Kidney (tissue), 14 donors: ENCODE measurements around the gene TCEAL4. TPM values are rescaled to one million over a fixed set of nuclear protein-coding genes. Genes with fewer than 3 reads are reported as not detected.

ENCODE experiments used
- DNase-seq, 5 donors: peaks; one replicate each; pipeline ENCODE4 v3.0.0-alpha.2; 2013 to 2020
- FAIRE-seq: peaks from 2 replicates; lab custom pipeline; 2012; peaks lifted over from hg19 to GRCh38; lab: Jason Lieb, UNC
- H3K27ac ChIP-seq, 2 donors: one replicate each; pipeline ENCODE4 v1.7.0; 2013; ENCODE audit warnings: low read depth in 2 of 2, low read length in 2 of 2, inconsistent platforms in 1 of 2
- H3K27me3 ChIP-seq: one replicate; pipeline ENCODE4 v1.7.1; 2013; ENCODE audit warnings: low read length, inconsistent platforms; ENCODE audit not compliant: control insufficient read depth, insufficient read depth
- H3K36me3 ChIP-seq, 3 donors: one replicate each; pipeline versions ENCODE4 v1.7.0 to v1.7.1; 2013; ENCODE audit warnings: low read length in 3 of 3, control low read depth in 1 of 3, inconsistent platforms in 1 of 3; ENCODE audit not compliant: insufficient read depth in 3 of 3, control insufficient read depth in 2 of 3
- H3K4me1 ChIP-seq, 3 donors: one replicate each; pipeline versions ENCODE4 v1.7.0 to v1.7.1; 2013; ENCODE audit warnings: low read length in 3 of 3, inconsistent platforms in 1 of 3, low read depth in 1 of 3; ENCODE audit not compliant: control insufficient read depth in 2 of 3, insufficient read depth in 2 of 3
- H3K4me3 ChIP-seq, 3 donors: one replicate each; pipeline versions ENCODE4 v1.7.0 to v1.8.1; 2013; ENCODE audit warnings: low read length in 3 of 3, control low read depth in 1 of 3, inconsistent platforms in 1 of 3
- H3K9ac ChIP-seq, 3 donors: one replicate each; pipeline versions ENCODE4 v1.7.0 to v1.7.1; 2013; ENCODE audit warnings: low read length in 3 of 3, control low read depth in 1 of 3, inconsistent platforms in 1 of 3
- H3K9me3 ChIP-seq, 3 donors: one replicate each; pipeline versions ENCODE4 v1.7.0 to v1.7.1; 2013; ENCODE audit warnings: low read length in 3 of 3, control low read depth in 1 of 3, inconsistent platforms in 1 of 3; ENCODE audit not compliant: control insufficient read depth in 2 of 3, insufficient read depth in 1 of 3
- CTCF ChIP-seq: IDR thresholded peaks from 3 replicates; pipeline ENCODE4 v1.5.1; 2012; ENCODE audit warnings: mild to moderate bottlenecking, moderate library complexity, borderline replicate concordance; ENCODE audit not compliant: insufficient read depth; ENCODE audit errors: extremely low read depth
- intact Hi-C: fragments of 100-400 bp; cut with DNase I; formaldehyde crosslinking; loops from one replicate; pipeline ENCODE4 v1.11.1; 2022
- polyA plus RNA-seq: library from polyadenylated mRNA; stranded (reverse); fragments of 350-450 nt; fragmentation: Illumina TruSeq; extraction: RNeasy Lipid Tissue Mini Kit (QIAGEN cat#74804); gene quantifications from one replicate; pipeline ENCODE4 v1.2.3, GENCODE V29; 2014; ENCODE audit warnings: low read depth, low replicate concordance; ENCODE audit not compliant: insufficient read depth
- total RNA-seq: library from RNA; stranded (reverse); fragmentation: NEBNext Ultra II Directional; extraction: Animal tissue kit (Norgen Biotek cat#: 25700); gene quantifications from one replicate; pipeline ENCODE4 v1.2.1, GENCODE V29; 2021
- donor health status: control.
- donor health status: control.
- donor health status: control.
- donor health status: control.
- donor health status: control.
- donor health status: DM: yes; HTN: yes; CAD: no.
- donor health status: Normal renal cell carcinoma (clear cell type).

TCEAL4 gene
- total and polyA plus RNA-seq, 2 donors from 2014 or later = 96.8 to 193 TPM

GRCh38 chrX:103630171-103630511 is 44.8 kb downstream of the TCEAL4 start:
- intact Hi-C loops = no loop called here
- Histone ChIP-seq H3K4me1 (peaks cover 0 to 3% (median 0%) of the 10 kb centered on the region in 3 donors), H3K27ac (peak overlapping the region; percentile 83 to 93), H3K36me3 (no peaks in the 10 kb centered on the region), H3K9me3 (no peaks in the 10 kb centered on the region), H3K27me3 (no peaks in the 10 kb centered on the region), H3K4me3 (peak overlapping the region; percentile 84 to 92 (median 86)), H3K9ac (peak overlapping the region; percentile 1 to 89 (median 82))
- no peak for DNase-seq
- no peak for TF ChIP-seq CTCF
- FAIRE-seq = no peak

GRCh38 chrX:103631145-103631544 is 45.8 kb downstream of the TCEAL4 start:
- Histone ChIP-seq H3K4me1 (peaks cover 0 to 3% (median 0%) of the 10 kb centered on the region in 3 donors), H3K27me3 (no peaks in the 10 kb centered on the region), H3K36me3 (no peaks in the 10 kb centered on the region), H3K4me3 (no peak overlapping the region), H3K9me3 (no peaks in the 10 kb centered on the region), H3K27ac (no peak overlapping the region), H3K9ac (no peak overlapping the region)
- FAIRE-seq (no peak), DNase-seq (no peak)
- no peak for TF ChIP-seq CTCF
- intact Hi-C loops = no loop called here

GRCh38 chrX:103635436-103635835 is 50.1 kb downstream of the TCEAL4 start:
- Histone ChIP-seq H3K9ac (no peak overlapping the region), H3K36me3 (no peaks in the 10 kb centered on the region), H3K4me3 (no peak overlapping the region), H3K4me1 (no peaks in the 10 kb centered on the region), H3K9me3 (no peaks in the 10 kb centered on the region), H3K27me3 (no peaks in the 10 kb centered on the region), H3K27ac (no peak overlapping the region)
- no peak for TF ChIP-seq CTCF
- FAIRE-seq (no peak), DNase-seq (no peak)
- intact Hi-C loops = no loop called here

Other genes starting within 250 kb of the TCEAL4 start
- gene TCEAL9, start 229.0 kb upstream of the TCEAL4 start, total RNA-seq = 40.8 TPM
- gene TCEAL9, start 229.0 kb upstream of the TCEAL4 start, polyA plus RNA-seq = 141 TPM
- gene BEX3, start 209.0 kb upstream of the TCEAL4 start, total RNA-seq = 131 TPM
- gene BEX3, start 209.0 kb upstream of the TCEAL4 start, polyA plus RNA-seq = 458 TPM
- 1.4 TPM for gene RAB40A, start 66.0 kb upstream of the TCEAL4 start, total RNA-seq
- not detected for gene RAB40A, start 66.0 kb upstream of the TCEAL4 start, polyA plus RNA-seq
- 34.2 TPM for gene TCEAL3, start 22.4 kb downstream of the TCEAL4 start, total RNA-seq
- 70.1 TPM for gene TCEAL3, start 22.4 kb downstream of the TCEAL4 start, polyA plus RNA-seq
- gene TCEAL1, start 43.5 kb downstream of the TCEAL4 start, total RNA-seq = 30.3 TPM
- 32.5 TPM for gene TCEAL1, start 43.5 kb downstream of the TCEAL4 start, polyA plus RNA-seq
- 250 TPM for gene MORF4L2, start 101.2 kb downstream of the TCEAL4 start, total RNA-seq
- gene MORF4L2, start 101.2 kb downstream of the TCEAL4 start, polyA plus RNA-seq = 146 TPM
- gene TMEM31, start 125.4 kb downstream of the TCEAL4 start, total RNA-seq = 0.38 TPM
- not detected for gene TMEM31, start 125.4 kb downstream of the TCEAL4 start, polyA plus RNA-seq
- 2.4 TPM for gene PLP1, start 191.3 kb downstream of the TCEAL4 start, total RNA-seq
- 1.1 TPM for gene PLP1, start 191.3 kb downstream of the TCEAL4 start, polyA plus RNA-seq
- 1.1 TPM for gene RAB9B, start 246.7 kb downstream of the TCEAL4 start, total RNA-seq
- 0.26 TPM for gene RAB9B, start 246.7 kb downstream of the TCEAL4 start, polyA plus RNA-seq